HG03442 (cell line): ENCODE results near the gene FGFR2.
A peak's percentile ranks its signal among the peaks of the same experiment; 100 is the strongest.

Source experiments
- ATAC-seq: cut with Tn5 transposase; IDR thresholded peaks from one replicate; pipeline ENCODE4 v1.9.1; 2021; ENCODE audit warnings: mild to moderate bottlenecking, moderate library complexity; ENCODE audit not compliant: unreplicated experiment

FGFR2 gene

GRCh38 chr10:121611393-121612159 is 13.3 kb upstream of the FGFR2 start:
- no peak for ATAC-seq

- ATAC-seq = no peak
These were observed 12.6 kb upstream of the FGFR2 start for GRCh38 chr10:121610798-121611323.

GRCh38 chr10:121609426-121610380 is 11.5 kb upstream of the FGFR2 start:
- no peak for ATAC-seq

GRCh38 chr10:121608469-121609190 is 10.4 kb upstream of the FGFR2 start:
- ATAC-seq = peak; percentile 64

- ATAC-seq = no peak
These were observed 9.2 kb upstream of the FGFR2 start for GRCh38 chr10:121607310-121608055.

GRCh38 chr10:121605708-121606107 is 7.5 kb upstream of the FGFR2 start:
- ATAC-seq = no peak

GRCh38 chr10:121601458-121601857 is 3.2 kb upstream of the FGFR2 start:
- ATAC-seq = no peak

- ATAC-seq = no peak
These were observed 2.4 kb upstream of the FGFR2 start for GRCh38 chr10:121600611-121601010.

- no peak for ATAC-seq
These were observed 1.7 kb upstream of the FGFR2 start for GRCh38 chr10:121599947-121600346.

- ATAC-seq = no peak
These were observed 561 bp downstream of the FGFR2 start for GRCh38 chr10:121597504-121598262.

- ATAC-seq = no peak
These were observed 1.3 kb downstream of the FGFR2 start for GRCh38 chr10:121596689-121597503.

- no peak for ATAC-seq
These were observed 2.2 kb downstream of the FGFR2 start for GRCh38 chr10:121595806-121596688.

GRCh38 chr10:121595351-121595805 is 2.9 kb downstream of the FGFR2 start:
- no peak for ATAC-seq

GRCh38 chr10:121594623-121595350 is 3.5 kb downstream of the FGFR2 start:
- no peak for ATAC-seq

GRCh38 chr10:121594076-121594475 is 4.2 kb downstream of the FGFR2 start:
- no peak for ATAC-seq

- ATAC-seq = no peak
These were observed 4.8 kb downstream of the FGFR2 start for GRCh38 chr10:121593281-121594075.
